Measurements from ENCODE around the gene PFDN5.
"Not testable (repeated sequence)": the region's sequence is repeated elsewhere in the genome, so short reads cannot be mapped to it uniquely, and the experiment has no call there.

Gene PFDN5

DNA sequence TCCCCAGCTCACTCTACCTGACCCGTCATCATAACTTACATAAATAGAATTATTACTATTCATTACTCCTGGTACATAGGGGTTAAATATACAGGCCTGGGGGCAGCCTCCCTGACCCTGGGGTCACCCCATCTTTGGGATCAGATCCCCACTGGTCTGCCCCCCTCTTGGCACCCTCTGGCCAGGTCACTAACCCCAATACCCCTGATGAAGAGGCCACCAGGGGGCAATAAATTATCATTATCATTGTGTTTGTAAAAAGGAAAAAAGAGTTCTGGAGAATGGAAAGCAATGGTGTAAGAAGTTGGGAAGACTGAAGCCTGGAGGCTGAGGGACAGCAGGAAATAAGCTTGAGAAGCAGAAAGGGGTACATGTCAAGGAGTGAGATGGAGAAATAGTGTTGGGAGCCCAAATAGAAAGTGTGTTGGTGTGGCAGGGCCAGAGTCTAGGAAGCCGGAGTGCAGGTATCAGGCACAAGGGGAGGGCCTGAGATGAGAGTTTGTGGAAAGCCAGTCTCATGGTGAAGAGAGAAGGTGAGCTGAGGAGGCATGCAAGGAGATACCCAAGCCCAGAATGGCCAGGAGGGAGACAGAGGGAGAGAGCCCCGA is 32.2 kb downstream of the PFDN5 start:
- DNase-seq (ENCODE audit: low read depth in 2 of 2), result no peak

DNA sequence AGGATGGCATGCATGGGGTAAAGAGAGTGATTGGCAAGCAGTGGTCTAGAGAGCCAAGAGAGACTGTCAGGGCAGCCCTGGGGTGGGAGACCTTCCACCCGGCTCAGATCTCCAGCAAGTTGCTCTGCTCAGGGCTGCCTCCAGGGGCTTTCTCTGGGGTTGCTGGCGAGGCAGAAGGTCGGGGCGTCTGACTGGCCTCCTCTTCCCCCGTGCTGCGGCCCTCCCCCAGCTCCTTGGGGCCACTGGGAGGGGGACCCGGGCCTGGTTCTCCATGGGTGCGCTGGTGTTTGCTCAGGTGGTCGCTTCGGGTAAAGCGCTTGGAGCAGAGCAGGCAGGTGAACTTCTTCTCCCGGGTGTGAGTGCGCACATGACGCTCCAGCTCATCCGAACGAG is 32.7 kb downstream of the PFDN5 start:
- no peak for DNase-seq (ENCODE audit: low read depth in 2 of 2)

DNA sequence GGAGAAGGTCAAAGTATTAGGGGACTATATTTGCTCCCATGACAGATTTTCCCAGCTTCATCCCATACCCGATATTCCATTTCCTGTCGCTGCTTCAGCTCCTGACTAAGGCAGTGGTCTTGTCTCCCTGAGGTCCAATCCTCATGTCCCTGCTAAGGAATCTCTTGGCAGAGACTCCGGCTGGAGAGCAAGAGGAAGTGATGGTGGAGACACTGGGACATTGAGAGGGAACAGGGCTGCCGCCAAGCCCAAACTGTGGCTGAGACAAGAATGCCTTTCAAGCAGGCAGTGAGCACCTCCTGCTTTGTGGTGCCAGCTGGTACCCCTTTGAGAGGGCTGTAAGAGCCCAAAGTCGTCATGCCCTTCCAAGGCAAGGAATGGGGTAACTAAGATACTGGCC is 35.3 kb downstream of the PFDN5 start:
- DNase-seq (ENCODE audit: low read depth in 2 of 2), result no peak

DNA sequence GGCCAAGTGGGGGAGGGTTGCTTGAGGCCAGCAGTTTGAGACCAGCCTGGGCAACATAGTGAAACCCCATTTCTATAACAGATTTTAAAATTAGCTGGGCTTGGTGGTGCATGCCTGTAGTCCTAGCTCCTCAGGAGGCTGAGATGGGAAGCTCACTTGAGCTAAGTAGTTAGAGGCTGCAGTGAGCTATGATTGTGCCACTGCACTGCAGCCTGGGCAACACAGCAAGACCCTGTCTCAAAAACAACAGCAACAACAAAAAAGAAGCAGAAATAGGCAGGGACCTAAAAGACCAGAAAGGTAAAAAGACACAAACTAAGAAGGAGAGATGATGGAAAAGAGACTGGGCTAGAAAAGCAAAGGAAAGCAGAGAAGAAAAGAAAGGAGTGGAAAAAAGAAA is 37.0 kb downstream of the PFDN5 start:
- not testable (repeated sequence) for DNase-seq (ENCODE audit: low read depth in 2 of 2)

DNA sequence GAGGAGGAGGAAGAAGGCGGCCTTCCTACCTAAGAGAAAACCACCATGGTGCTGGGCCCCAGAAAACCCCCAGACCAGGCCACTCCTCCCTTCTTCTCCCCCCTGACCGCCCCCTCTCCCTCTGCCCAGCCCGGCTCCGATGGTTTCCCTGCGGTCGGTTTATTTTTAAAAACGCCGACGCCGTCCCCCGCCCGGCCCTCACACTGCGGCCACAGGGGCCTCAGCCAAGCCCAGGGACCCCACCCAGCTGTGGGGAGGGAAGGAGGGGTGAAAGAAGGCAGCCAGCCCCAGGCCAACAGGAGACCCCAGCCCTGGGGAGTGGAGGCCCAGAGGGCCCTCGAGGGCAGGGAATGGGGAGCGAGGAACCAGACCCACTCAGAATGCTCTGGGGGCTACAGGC is 37.4 kb downstream of the PFDN5 start:
- DNase-seq (ENCODE audit: low read depth in 2 of 2), result no peak

DNA sequence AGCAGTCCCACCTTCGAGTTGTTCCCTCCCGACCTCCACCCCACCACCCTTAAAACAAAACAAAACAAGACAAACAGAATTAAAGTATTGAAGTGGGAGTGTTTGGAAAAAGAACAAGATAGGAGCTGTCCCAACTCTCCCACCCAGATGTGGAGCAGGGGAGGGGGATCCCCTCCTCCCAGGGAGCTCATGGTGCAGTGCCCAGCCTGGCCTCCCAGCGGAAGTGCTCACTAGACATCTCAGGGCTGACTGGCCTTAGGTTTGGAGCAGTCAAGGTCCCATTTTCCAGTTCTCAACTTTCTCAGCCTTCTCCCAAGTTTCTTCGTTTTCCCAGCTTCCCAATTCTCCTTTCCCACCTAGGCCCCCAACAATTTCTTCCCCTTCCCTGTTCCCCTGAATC is 37.9 kb downstream of the PFDN5 start:
- DNase-seq (ENCODE audit: low read depth in 2 of 2), result no peak

DNA sequence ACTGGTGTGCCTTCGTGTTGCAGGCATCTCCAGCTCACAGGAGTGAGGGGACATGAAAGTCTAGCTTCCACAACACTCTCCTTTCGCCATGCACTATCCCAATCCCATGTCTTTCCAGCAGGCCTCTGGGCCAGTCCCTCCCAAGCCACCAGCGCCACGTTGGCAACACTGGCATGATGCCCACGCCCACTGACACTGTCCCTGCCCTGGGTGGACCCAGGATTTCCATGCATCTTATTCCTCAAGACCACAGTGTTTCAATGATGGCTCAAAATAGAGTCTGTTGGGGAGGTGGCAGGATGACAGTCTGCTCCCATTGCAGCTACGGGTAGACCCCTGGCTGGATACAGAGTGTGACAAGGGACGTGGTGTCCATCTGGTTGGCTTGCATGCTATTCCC is 38.5 kb downstream of the PFDN5 start:
- no peak for DNase-seq (ENCODE audit: low read depth in 2 of 2)

DNA sequence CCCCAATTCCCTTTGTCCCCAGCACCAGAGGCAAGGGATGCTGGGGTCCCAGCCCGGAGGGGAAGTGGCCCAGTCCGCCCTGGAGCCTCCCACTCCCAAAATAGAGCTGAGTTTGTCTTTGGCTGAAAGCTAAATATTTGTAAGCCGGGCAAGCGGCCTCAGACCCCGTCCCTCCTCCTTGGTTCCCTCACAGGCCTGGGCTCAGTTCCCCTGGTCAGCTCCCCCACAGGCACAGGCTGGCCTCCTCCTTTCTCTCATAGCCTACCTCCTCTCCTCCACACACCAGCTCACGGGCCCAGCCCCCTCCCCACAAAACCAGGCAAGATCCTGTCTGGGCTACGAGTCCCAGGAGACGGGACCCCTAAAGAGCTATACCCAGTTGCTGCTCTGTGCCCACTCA is 39.5 kb downstream of the PFDN5 start:
- DNase-seq (ENCODE audit: low read depth in 2 of 2), result no peak

DNA sequence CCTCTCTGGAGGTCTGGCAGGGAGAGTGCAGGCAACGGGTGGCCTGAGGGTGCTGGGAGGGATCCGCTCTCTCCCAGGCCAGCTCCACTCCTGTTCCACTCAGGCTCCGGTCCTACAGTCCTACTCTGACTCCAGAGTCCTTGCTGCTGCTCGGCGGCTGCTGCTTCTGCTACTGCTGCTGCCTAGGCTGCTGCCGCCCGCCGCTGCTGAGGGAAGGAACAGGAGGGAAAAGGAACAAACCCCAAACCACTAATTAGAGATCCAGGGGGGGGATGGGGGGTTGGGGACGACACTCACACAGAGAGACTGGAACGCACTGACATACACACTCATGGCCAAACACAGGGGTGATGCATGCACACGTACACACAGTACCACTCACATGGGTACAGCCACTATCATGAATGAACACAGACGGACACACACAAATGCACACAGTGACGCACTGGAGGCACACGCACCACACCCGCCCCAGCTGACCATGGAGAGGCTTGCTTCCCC is 40.9 kb downstream of the PFDN5 start, which contains the start of gene SP7:
TSS of gene SP7 (minus strand) at position 174 of the 501 bp plus-strand sequence. CDS start 708 bp downstream, outside the sequence.
- no peak for DNase-seq (ENCODE audit: low read depth in 2 of 2)

DNA sequence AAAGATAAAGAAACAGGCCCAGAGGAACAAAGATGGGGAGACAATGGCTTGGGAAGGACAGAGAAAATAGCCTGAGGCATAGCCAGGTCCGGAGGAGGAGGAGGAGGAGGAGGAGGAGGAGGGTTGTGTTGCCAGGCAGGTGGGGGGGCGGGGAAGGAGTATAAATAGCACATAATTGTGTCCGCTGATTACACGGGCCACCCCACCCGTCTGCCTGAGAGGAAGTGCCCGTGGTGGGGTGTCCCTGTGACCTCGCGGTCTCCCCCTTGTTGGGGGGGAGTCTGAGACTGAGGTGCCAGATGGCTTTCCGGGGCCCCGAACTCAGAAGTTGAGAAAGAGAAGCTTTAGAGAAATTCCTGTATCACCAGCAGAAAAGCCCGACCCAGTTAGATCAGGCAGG is 42.7 kb downstream of the PFDN5 start:
- DNase-seq (ENCODE audit: low read depth in 2 of 2), result no peak

DNA sequence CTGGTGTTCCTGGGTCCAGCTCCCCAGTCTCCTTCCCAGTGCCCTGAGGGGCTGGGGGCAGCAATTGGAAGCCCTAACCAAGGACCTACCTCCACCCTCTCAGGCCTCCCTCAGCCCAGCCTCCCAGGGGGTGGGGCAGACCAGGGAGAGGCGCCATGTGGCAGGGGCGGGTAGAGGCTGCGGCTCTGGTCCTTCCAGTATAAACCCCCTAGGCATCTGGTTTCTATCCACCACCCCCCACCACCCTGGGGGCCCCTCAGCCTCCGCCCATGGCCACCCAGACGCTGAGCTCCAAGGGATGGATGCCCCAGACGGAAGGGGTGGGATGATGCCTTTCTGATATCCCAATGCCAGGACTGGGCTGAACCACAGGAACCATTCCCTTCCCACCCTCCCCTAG is 43.6 kb downstream of the PFDN5 start:
- no peak for DNase-seq (ENCODE audit: low read depth in 2 of 2)

DNA sequence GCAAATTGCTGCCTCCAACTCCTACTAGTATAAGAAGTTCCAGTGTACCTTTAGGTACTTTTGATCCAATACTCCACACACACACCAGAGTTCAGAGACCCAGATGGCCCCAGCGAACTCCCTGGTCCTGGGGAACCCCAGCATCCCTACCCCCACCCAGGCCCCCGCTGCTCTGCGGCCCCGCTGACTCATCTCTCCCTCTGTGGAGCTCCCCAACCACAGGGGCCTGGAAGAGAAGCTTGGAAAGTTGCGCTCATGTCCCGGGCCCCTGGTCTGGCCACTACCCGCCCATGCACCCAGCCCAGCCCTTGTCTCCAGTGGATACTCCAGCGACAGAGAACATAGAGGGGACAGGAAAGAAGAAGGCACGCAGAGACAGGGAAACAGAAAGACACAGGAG is 45.1 kb downstream of the PFDN5 start:
- no peak for DNase-seq (ENCODE audit: low read depth in 2 of 2)

DNA sequence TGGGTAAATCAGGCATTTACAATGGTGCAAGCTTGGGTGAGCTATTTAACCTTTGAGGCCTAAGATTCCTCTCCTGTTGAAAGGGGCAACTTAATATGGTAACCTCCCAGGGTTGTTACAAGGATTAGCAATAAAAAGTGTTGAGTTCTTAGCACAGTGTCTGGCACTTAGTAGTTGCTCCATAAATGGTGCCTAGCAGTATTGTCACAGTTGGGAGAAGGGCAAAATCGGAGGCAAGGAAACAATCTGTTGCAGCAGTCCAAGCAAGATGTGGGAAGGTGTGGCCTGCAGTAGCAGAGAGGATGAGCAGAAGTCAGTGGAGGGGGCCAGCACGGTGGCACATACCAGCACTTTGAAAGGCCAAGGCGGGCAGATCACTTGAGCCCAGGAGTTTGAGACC is 48.1 kb downstream of the PFDN5 start:
- DNase-seq (ENCODE audit: low read depth in 2 of 2), result no peak

DNA sequence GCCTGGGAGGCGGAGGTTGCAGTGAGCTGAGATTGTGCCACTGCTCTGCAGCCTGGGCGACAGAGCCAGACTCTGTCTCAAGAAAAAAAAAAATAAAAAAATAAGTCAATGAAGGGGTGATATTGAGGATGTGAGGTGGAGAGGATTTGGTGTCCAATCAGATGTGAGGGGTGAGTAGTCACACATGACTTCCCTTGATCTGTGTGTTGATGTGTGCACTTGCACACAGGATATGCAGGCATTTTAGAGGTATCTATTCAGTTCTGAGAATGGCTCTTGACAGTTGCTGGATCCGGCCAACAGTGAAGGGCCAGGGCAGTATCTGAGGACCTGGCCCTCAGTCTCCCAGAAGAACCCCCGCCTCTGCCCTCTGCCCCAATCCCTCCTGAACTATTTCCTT is 48.6 kb downstream of the PFDN5 start:
- no peak for DNase-seq (ENCODE audit: low read depth in 2 of 2)

DNA sequence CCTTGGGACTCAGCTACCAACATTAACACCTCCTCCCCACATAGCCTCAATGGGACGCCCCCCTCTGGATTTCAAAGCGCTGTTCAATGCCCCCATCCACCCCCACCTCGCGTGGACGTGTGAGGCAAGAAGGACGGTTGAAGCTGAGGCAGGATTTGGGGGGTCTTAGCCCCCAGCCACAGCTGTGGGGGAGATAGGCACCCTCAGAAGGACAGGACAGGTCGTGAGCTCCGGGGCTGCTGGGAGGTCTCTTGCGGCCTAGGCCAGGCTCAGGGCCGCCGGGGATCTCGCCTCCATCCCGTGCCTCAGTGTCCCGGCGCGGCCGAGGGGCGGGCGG is 49.1 kb downstream of the PFDN5 start:
- DNase-seq (ENCODE audit: low read depth in 2 of 2), result no peak

DNA sequence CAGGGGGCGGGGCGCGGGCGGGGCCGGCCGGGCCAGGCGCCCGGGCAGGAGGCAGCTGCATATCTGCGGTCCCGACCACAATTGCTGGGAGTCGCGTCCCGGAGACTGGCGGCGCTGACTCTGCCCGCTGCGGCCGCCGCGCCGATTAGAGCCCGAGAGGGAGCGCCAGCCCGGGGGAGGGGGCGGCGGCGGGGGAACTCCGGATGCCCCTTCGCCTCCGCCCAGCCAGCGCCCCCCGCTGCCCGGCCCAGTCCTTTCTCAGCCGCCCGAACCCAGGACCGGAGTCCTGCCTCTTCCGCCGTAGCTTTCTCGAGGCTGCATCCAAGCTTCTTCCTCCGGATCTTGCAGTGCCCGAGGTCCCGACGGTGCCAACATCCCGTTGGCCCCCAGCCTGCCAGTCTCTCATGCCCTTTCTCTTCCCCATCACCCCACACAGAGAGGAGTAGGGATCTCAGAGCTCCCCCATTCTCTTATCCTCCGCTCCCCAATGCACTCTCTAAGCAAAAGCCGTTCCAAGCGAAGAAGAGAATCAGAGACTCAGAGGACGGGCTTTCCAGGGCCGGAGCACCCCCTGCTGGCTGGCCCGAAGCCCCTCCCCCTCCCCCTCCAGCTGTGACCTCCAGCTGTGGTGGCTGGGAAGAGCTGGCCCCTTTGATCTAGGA is 49.6 kb downstream of the PFDN5 start:
- peak; percentile 51 to 55 for DNase-seq (ENCODE audit: low read depth in 2 of 2)

DNA sequence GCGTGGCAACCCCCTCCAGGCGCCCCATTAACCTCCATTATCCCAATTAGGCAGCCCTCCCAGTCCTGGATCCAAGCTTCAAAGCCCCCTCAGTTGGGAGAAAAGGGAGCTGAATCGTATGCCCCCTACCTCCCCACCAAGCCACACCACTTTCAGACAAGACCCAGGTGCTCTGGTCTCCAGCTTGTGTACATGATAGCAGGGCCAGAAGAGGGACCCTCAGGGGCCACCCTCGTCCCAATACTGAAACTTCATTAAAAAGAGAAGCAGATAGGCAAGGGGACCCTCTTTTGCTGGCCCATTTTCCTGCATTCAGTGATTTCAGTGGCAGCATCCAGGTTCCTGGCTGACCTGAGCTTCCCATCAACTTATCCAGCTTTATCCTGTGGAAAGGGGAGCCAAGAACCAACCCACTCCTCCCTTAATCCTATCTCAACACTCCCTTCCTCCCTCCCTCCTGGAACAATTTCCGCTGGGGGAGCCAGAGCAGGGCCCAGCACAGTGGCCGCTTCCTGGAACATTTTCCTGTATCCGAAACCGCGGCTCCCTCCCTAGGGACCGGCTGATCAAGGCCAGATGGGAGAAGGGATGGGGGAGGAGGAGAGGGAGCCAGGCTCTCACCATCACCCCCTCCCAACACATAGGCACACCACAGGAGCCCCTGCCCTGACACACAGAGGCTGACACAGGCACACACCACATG is 50.3 kb downstream of the PFDN5 start:
- no peak for DNase-seq (ENCODE audit: low read depth in 2 of 2)

DNA sequence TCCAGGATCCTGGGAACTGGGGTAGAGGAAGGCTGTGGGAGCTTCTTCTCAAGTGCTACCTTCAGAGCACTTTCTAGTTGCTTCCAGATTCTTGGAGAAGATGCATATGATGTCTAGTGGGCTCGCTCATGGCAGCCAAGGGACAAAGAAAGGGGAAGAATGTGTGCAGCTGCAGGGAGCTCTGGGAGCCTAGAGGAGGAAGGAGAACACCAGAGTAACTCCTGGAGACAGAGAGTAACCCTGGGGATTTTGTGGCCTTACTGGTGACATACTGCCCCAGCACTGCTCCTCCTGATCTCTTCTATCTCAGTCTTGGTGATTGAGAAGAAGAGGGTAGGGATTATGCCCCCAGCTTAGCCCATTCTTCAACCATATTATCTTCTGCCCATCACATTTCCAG is 51.1 kb downstream of the PFDN5 start:
- no peak for DNase-seq (ENCODE audit: low read depth in 2 of 2)

DNA sequence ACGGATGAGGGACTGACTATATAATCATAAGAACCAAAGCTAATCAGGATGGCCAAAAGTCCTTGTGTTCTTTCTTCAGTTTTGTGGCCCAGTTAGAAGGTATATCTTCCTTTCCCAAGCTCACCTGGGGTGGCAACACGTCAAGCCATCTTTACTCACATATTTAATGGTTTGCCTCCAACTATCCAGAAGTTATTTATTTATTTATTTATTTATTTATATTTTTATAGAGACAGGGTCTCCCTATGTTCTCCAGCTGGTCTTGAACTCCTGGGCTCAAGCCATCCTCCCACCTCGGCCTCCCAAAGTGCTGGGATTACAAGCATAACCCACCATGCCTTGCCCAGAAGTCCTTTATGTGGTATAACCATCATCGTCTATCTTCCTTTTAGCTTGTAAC is 52.6 kb downstream of the PFDN5 start:
- no peak for DNase-seq (ENCODE audit: low read depth in 2 of 2)
